ENCODE data around the gene SKI.

DNA sequence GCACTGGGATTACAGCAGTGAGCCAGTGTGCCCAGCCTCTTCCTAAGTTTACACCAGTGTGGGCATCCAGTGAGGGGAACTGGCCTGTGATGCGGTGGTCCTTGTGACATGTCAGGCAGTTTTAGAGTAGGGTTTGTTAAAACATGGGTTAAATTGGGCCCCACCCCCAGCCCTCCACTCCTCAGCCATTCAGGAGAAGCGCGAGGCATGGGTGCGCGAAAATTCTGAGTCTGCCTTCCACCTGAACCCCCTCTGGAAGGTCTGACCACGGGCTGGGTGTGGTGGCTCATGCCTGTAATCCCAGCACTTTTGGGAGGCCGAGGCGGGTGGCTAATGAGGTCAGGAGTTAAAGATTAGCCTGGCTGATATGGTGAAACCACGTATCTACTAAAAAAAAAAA, 51.7 kb downstream of the SKI start:
- TF ChIP-seq CTCF (IDR thresholded peaks at IDR 0.05; ENCODE audit: low read depth, low read length, poor library complexity, severe bottlenecking) = no peak
- TF ChIP-seq EZH2phosphoT487 (IDR thresholded peaks at IDR 0.05; ENCODE audit: borderline replicate concordance, low read length) = no peak
